ENCODE results near the gene CMSS1. TPM values are rescaled to one million over a fixed set of nuclear protein-coding genes. Genes with fewer than 3 reads are reported as not detected.

The CMSS1 gene
- total RNA-seq, 4 donors from 2014 or later: 9.2 to 18.5 (median 12.9) TPM

- Histone ChIP-seq H3K4me3 (no peak overlapping the region), H3K27ac (no peak overlapping the region), H3K36me3 (no peaks in the 10 kb centered on the region), H3K9me3 (no peaks in the 10 kb centered on the region), H3K27me3 (no peaks in the 10 kb centered on the region), H3K4me1 (peaks cover 0 to 33% (median 14%) of the 10 kb centered on the region in 3 donors)
- DNase-seq: no peak
- TF ChIP-seq POLR2A (IDR thresholded peaks at IDR 0.05): no peak
- TF ChIP-seq, protein P1, sequence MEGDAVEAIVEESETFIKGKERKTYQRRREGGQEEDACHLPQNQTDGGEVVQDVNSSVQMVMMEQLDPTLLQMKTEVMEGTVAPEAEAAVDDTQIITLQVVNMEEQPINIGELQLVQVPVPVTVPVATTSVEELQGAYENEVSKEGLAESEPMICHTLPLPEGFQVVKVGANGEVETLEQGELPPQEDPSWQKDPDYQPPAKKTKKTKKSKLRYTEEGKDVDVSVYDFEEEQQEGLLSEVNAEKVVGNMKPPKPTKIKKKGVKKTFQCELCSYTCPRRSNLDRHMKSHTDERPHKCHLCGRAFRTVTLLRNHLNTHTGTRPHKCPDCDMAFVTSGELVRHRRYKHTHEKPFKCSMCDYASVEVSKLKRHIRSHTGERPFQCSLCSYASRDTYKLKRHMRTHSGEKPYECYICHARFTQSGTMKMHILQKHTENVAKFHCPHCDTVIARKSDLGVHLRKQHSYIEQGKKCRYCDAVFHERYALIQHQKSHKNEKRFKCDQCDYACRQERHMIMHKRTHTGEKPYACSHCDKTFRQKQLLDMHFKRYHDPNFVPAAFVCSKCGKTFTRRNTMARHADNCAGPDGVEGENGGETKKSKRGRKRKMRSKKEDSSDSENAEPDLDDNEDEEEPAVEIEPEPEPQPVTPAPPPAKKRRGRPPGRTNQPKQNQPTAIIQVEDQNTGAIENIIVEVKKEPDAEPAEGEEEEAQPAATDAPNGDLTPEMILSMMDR (IDR thresholded peaks at IDR 0.05): no peak
- 92 to 96% methylated on average over 1 of the region's 1 CpG for WGBS, 2 donors
- intact Hi-C loops (cut with DNase I): no loop called here
Measured at GRCh38 chr3:100019719-100020118, 202.1 kb downstream of the CMSS1 start.

- Histone ChIP-seq H3K36me3 (no peaks in the 10 kb centered on the region), H3K4me1 (peaks cover 0 to 40% (median 15%) of the 10 kb centered on the region in 3 donors), H3K27ac (peak overlapping the region in 3 of 4 donors; percentile 14 to 71 (median 19)), H3K4me3 (no peak overlapping the region), H3K9me3 (no peaks in the 10 kb centered on the region), H3K27me3 (no peaks in the 10 kb centered on the region)
- intact Hi-C loops (cut with DNase I): no loop called here
- no peak for DNase-seq
- WGBS, 2 donors: 84 to 91% methylated on average over 8 to 9 of the region's 9 CpGs
- no peak for TF ChIP-seq POLR2A (IDR thresholded peaks at IDR 0.05)
- TF ChIP-seq, protein P1 (IDR thresholded peaks at IDR 0.05): no peak
Measured at GRCh38 chr3:100020876-100021644, 203.4 kb downstream of the CMSS1 start.

DNA sequence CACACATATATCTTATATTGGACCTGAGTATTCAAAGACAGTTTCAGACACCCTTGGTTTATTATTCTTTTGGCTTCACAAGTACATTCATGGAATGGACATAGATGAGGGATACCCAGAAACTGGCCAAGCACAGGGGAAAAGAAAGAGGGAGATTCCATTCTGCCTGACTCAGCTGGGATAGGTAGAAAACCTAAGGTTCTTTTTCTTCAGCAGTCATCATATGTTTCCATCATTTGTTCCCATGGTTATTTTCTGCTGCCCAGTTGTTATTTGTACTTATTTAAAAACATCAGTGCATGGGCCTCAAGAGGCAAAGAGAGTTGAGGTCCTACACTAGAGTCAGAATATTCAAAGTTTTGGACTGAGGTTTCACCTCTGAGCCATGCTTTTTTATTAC is 204.8 kb downstream of the CMSS1 start:
- Histone ChIP-seq H3K4me3 (no peak overlapping the region), H3K9me3 (no peaks in the 10 kb centered on the region), H3K36me3 (no peaks in the 10 kb centered on the region), H3K27ac (peak overlapping the region in 1 of 4 donors; percentile 25), H3K4me1 (peaks cover 0 to 40% (median 15%) of the 10 kb centered on the region in 3 donors), H3K27me3 (no peaks in the 10 kb centered on the region)
- intact Hi-C loops (cut with DNase I): no loop called here
- no peak for DNase-seq
- no peak for TF ChIP-seq POLR2A (IDR thresholded peaks at IDR 0.05)
- TF ChIP-seq, protein P1 (IDR thresholded peaks at IDR 0.05): no peak

DNA sequence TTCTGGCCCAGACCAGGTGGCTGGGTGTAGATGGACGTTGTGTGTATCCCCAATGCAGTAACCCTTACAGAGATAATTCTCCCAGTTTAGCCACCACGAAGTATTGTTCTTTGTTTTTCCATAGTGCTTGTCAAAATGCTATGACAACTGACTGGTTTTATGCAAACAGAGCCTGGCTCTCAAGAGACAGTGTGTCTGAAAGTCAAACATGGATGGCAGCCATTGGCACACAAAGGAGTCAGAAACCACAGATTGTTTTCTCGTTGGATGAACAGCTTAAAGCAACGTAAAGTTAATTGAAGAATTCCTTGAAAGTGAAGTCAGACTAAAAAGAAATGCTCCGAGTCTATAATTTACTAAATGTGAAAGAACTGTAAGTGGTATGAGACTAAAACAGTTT is 205.5 kb downstream of the CMSS1 start:
- WGBS, 2 donors: 21 to 43% methylated on average over 5 of the region's 5 CpGs
- H3K4me3 ChIP-seq: no peak overlapping the region
- no peak for DNase-seq
- intact Hi-C loops (cut with DNase I): no loop called here
- no peaks in the 10 kb centered on the region for H3K27me3 ChIP-seq
- H3K4me1 ChIP-seq: peaks cover 0 to 40% (median 15%) of the 10 kb centered on the region in 3 donors
- H3K27ac ChIP-seq: peak overlapping the region; percentile 5 to 32 (median 18)
- TF ChIP-seq, protein P1 (IDR thresholded peaks at IDR 0.05): no peak
- no peak for TF ChIP-seq POLR2A (IDR thresholded peaks at IDR 0.05)
- H3K9me3 ChIP-seq: no peaks in the 10 kb centered on the region
- no peaks in the 10 kb centered on the region for H3K36me3 ChIP-seq

DNA sequence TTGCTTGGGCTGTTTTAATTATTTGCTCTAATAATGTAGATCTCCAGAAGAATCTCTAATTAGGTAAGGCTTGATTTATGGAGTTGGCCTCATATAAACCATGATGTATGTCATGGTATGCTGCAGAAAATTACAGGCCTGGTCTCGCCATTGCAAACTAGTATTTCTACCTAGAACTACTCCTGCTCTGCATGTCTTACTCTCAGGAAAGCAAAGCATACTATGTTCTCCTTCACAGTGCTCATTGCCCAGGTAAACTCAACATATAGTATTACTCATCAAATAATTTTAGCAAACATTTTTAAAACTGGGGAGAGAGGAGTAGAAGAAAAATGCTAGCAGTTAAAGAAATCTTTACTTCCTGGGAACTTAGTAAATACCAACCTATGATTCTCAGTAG is 205.9 kb downstream of the CMSS1 start:
- 50 to 59% methylated on average over 1 of the region's 1 CpG for WGBS, 2 donors
- Histone ChIP-seq H3K9me3 (no peaks in the 10 kb centered on the region), H3K4me1 (peaks cover 0 to 40% (median 15%) of the 10 kb centered on the region in 3 donors), H3K27me3 (no peaks in the 10 kb centered on the region), H3K4me3 (no peak overlapping the region), H3K27ac (peak overlapping the region in 3 of 4 donors; percentile 10 to 32 (median 25)), H3K36me3 (no peaks in the 10 kb centered on the region)
- intact Hi-C loops (cut with DNase I): no loop called here
- no peak for TF ChIP-seq POLR2A (IDR thresholded peaks at IDR 0.05)
- TF ChIP-seq, protein P1 (IDR thresholded peaks at IDR 0.05): no peak
- DNase-seq: no peak
